HG03432 (cell line): Measurements from ENCODE around the gene UVRAG.

Source experiments
- ATAC-seq: cut with Tn5 transposase; IDR thresholded peaks from one replicate; pipeline ENCODE4 v1.9.1; 2021; ENCODE audit warnings: mild to moderate bottlenecking, moderate library complexity; ENCODE audit not compliant: unreplicated experiment

UVRAG gene

DNA sequence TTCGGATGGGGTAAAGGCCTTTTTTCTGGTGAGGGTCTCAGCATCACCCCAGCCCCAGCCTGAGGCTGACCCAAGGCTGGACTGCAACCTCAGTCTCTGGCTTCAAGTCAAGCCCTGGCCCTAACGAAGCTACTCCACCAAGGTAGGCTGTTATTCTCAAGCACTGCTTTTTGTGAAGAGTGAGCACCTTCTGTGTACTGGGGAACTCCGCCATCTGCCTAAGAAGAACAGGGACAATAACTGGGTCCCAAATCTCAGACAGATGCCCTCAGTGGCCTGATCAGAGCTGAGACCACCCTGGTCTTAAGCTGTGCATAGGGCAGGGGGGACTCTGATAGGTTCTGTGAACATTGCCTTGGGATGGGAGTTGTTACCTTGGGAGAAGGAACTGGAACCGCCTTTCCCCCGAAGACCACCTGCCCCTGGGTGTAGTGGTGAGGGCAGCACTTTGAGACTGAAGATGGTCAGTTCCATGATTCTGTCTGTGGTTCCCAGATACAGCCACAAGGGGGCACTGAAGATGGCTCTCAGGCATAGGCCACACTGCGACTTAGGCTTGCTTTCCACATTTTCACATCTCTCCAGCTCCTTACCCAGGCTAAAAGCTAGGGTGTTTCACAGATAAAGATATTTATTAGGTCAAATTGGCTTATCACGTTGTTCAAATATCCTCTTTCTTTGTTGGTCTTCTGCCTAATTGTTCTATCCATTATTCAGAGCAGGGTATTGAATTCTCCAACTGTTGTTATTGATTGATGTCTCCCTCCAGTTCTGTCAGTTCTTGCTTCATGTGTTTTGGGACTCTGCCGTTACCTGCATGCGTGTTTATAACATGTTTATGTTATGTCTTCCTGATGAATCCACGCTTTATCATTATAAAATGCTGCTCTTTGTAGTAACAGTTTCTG is 11.8 kb upstream of the UVRAG start:
- peak; percentile 74 for ATAC-seq

DNA sequence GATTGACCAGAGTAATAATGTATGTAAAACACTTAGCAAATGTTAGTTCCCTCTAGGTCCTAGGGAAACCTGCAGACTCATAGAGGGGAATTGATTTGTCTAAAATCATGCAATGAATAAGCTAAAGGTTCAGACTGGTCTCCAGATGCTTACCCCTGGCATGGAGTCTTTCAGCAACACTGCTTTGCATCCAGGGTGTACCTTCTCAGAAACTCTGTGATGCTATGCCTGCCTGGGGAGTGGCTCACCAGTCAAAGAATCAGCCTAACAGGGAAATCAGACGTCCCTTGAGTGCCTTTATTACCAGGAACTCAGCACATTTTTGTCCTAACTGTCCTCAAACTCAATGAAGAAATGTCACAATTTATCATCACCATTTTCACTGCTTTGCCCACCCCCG is 5.9 kb upstream of the UVRAG start:
- no peak for ATAC-seq

DNA sequence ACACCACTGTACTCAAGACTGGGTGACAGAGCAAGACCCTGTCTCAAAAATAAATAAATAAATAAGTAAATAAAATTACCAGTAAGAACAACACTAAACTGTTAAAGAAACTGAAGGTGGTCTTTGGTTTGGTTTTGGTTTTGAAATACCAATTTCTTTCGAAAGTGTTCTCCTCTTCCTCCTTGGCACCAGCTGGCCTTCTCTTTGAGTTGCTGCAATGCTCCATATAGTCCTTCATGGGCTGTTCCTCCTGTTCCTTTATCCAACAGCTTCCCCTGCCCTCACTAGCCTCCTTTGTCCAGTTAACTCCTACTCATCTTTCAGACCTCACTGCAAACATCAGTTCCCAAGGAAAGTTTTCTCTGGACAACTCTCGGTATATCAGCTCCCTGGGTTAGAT is 5.0 kb upstream of the UVRAG start:
- no peak for ATAC-seq

DNA sequence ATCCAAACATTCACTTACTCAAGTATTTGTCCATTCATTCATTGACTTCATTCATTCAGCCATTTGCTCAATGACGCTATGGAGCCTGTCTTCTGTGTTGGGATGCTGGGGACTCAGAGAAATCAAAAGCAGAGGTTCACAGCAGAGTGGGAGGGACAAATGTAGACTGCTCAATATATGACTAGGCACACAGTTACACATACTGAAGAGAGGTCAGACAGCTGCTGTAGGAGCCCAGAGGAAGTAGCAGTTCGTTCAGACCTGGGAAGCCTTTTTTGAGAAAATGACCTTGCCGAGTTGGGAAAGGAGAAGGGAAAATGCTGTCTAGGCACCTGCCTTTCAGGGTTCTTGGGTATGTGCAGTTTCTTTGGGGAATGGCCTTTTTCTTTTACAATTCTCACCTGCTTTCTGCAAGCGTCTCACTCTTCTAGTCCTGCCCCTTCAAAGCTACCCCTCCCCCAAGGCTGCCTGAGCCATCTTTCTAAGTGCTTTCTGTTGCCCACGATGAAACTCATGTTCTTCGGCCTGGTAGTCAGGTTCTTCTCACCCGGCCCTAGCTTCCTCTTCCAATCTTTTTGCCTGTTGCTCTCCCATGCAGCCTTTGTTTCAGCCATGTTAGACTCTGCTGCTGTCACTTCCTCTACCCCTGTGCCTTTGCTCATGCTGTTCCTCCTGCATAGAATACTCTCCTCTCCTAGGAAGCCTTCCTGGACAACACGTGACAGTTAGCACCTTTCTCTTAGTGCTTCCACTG is 4.2 kb upstream of the UVRAG start:
- ATAC-seq = no peak

DNA sequence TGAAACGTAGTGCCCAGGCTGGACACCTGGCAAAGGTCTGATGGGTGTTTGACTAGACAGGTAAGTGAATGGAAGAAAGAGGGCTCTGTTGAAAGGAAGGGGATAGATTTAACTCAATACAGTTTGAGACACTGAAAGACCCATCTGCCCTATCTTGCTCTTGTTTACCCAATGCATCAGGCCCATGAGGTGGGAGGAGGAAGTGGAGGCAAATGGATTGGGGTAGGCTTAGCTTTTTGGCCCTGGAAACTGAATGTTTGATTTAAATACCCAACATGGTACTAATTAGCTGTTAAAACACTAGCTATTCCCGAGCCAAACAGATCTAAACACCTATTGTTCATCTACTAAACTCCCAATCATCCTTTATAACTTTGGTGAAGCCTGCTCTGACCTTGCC is 3.5 kb upstream of the UVRAG start:
- no peak for ATAC-seq

DNA sequence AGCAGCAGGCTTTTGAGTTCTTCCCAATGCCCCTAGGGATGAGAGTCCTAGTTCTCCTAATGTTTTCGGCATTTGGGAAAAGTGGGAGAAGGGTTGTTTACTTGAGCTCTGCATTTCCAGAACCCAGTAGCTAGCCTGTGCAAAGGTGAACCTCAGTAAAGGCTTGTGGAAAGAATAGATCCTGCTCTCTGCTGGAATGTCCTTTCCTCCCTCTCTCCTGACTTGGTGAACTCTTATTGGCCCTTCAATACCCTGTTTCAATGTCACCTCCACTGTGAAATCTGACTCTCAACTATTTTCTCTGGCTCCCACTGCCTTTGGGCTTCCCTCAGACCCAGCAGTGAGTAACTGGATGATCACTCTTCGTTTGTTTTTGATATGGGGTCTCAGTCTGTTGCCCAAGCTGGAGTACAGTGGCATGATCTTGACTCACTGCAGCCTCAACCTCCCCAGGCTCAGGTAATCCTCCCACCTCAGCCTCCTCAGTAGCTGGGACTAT is 2.4 kb upstream of the UVRAG start:
- no peak for ATAC-seq

DNA sequence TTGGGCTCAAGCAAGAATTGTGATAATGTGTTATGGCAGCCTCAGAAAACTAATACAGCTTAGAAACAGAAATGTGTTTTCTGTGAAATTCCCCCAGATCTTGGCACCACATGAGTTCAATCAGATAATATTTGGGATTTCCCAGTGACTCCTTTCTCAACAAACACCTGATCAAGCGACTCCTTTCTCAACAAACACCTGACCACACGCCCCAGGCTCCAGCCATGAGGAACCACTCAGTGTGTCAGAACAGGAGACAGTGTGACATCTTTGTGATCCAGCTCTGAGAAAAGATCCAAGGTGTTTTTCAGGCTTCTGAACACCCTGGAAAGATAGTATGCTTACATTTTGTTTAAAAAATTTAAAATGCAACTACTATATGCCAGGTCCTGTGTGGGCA is 1.9 kb upstream of the UVRAG start:
- no peak for ATAC-seq

DNA sequence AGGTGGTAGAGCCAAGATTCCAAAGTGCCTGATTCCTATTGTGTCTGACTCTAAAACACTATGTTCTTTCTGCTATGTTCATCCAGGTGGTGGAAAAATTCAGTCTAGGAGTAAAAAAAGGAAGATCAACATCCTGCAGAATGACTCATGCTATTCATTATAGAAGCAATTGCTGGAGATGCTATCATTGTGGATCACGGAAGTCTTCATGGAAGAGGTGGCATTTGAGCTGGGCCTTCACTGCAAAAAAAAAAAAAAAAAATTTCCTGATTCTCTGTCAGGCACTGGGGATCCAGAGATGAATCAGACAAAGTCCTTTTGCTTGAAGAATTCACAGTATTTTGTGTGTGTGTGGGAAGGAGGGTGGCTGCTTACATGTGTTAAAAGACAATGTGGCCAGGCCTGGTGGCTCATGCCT is 1.4 kb upstream of the UVRAG start:
- no peak for ATAC-seq

DNA sequence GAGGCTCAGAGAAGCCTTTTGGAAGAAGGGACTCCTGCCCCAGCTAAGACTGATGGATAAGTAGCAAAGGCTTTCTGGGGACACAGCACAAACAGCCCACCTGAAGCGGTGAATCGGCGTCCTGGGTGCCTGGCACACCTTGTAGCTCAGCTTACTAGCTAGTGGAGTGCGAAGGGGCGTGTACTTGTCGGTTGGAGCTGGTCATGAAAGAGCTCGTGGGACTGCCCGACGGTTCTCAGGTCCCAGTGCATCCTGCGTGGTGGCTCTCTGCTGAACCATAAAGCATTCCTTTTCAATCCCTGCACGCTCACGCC is 690 bp upstream of the UVRAG start:
- peak; percentile 32 for ATAC-seq

DNA sequence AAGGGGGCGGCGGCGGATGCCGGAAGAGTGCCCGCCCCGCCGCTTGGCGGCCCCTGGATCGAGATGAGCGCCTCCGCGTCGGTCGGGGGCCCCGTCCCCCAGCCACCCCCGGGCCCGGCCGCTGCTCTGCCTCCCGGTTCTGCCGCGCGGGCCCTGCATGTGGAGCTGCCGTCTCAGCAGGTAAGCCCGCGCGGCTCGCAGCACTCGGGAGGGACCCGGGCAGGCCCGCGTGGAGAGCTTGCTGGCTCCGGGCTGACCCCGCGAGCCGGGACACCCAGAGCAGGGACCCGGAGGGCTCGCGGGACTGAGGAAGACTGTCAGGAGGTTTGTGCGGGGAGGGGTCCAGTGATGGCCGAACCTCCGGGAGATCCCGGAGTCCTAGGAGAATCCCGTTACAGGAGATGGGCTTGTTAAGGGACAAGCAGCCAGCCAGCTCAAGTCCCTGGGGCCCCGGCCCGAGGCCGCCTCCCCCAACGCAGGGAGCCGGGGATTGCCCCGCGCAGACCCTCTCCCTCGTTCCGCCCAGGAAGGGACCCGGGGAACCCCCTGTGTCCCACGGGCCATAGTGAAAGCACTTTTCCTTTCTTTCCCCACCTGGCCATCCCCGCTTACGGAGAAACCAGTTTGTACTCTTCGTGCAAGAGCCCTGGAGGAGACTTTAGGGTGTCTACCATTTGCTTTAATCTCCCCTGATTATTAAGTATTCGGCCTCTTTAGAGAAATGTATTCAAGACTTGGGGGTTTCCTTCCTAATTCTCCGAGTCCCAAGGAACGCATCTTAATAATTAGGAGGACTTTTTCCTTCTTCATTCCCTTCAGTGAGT is 547 bp downstream of the UVRAG start:
- ATAC-seq = peak; percentile 30

DNA sequence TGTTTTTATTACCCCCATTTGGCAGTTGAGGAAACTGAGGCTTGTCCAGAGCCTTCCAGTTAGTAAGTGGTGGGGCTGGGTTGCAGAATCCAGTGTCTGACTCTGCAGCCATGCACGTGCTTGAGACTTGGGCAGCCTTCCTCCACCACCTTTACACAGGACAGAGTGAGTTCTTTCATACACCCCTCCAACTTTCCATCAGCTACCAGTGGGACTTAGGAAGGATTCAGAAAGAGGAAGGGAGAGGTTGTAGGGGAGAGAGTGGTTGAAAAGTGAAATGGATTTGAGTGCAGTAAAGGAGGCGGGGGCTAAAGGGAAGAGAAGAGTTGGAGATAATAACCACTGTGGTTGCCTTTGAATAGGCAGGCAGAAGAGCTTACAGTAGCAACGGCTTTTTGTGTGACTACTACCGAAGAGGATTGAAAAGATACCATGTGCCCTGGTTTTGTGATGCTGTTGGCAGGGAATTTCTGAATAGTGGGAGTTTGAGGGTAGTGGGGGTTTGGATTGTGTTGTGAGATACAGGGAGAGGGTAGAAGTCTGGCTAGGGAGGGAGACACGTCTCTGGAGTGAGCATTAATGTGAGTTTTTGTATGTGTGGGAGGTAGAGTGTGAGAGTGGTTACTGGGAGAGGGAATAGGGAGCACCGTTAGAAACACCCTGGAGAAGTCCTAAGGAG is 1.7 kb downstream of the UVRAG start:
- ATAC-seq = no peak

DNA sequence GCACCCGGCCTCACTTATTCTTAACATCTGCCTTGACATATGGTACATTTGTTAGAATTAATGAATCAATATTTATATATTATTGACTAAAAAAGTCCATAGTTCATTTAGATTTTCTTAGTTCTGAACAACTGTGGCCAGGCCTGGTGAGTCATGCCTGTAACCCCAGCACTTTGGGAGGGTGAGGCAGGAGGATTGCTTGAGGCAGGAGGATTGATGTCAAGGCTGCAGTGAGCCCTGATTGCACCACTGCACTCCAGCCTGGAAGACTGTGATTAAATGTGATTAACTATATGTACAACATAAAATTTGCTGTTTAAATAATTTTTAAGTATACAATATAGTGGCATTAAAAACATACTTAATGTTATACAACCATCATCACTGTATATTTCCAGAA is 5.6 kb downstream of the UVRAG start:
- no peak for ATAC-seq

DNA sequence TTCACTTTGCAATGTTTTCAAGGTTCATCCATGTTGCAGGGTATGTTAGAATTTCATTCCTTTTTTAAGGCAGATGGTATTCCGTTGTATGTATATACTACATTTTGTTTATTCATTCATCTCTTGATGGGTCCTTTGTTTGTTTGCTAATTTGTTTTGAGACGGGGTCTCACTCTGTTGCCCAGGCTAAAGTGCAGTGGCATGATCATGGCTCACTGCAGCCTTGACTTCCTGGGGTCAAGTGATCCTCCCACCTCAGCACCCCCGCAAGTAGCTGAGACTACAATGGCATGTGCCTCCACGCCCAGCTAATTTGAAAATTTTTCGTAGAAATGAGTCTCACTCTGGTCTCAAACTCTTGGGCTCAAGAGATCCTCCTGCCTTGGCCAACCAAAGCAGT is 6.2 kb downstream of the UVRAG start:
- ATAC-seq = no peak

DNA sequence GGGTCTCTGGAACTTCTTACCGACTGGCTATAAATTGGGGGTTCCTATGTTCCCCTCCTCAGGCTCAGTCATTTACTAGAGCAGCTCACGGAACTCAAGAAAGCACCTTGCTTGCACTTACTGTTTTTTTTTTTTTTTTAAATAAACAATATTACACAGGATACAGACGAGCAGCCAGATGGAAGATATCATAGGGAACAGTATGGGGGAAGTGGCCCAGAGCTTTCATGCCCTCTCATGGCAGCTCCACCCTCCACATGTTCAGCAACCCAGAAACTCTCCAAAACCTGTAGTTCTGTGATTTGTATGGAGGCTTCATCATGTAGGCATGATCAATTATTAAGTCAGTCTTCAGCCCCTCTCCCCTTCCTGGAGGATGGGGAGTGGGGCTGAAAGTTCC is 7.5 kb downstream of the UVRAG start:
- no peak for ATAC-seq

DNA sequence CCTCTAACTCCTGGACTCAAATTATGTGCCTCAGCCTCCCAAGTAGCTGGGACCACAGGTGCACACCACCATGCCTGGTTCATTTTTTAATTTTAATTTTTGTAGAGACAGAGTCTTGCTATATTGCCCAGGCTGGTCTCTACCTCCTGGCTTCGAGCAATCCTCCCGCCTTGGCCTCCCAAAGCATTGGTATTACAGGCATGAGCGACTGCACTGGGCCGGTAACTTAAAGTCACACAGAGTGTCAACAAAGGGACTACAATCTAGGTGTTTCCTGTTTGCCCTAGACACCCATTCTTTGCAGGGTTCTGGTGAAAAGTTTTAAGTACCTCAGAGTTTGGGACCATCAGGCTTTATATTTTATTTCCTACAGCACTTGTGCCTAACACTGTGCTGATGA is 8.4 kb downstream of the UVRAG start:
- no peak for ATAC-seq

DNA sequence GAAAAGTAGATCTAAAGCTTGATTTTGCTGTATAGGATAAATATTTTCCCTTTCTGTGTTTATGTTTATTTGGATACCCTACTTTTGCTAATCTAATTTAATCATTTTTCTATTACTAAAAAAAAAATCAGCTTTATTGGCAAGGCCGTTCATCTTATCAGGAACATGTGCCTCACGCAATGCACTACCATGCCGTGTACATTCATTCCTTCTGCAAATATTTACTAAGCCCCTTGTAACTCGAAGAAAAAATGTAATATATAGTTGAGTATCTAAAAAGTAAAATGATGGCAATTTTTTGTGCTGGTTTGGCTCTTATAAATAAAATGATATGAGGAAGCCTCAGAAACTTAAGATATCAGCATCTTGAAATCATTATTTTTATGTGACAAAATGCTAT is 8.9 kb downstream of the UVRAG start:
- no peak for ATAC-seq

DNA sequence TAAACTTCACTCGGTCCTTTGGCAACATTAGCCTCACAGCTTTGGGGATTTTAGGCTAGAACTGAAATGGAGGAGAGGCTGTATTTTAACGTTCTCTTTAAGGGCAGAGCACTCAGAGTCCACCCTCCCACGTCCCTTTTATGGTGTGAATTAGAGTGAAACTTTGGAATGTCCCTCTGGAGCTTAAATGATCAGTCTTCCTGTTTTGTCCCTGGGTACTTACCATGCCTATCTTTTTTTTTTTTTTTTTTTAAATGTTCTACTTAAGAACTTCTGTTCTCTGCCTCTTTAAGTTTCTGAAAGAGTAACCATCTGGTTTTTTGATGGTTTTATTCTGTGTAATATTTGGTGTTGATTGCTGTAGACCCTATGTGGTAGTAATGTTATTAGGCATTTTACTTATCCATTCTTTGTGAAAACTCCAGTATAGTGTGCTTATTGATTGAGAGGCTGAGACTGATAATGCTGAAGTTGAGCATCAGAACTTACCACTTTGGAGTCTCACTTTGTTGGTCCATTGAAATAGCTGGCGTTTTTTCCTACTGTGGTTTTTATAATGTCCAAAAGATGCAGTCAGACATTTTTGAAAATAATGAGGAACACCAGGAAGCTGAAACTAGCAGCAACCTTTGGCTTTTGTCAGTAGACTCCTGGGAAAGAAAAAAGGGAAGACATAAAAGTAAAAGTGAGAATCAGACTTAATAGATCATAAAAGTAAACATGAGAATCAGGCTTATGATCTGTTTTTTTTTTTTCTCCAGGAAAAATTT is 11.6 kb downstream of the UVRAG start:
- ATAC-seq = no peak

DNA sequence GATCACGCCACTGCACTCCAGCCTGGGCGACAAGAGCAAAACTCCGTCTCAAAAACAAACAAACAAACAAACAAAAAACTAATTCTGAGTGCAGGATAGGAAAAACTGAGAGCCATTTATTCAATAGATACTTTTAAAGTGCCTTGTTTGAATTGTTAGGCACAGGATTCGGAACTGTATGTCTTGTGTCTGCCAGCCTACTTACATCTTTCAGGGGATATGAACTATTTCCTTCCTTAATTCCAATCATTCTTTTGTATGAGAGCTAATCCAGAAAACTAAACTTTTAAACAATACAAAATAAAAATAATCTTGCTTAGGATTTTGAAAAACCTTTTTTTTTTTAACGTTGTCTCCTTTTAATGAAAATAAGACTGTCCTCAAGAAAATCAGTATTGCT is 12.6 kb downstream of the UVRAG start:
- no peak for ATAC-seq

DNA sequence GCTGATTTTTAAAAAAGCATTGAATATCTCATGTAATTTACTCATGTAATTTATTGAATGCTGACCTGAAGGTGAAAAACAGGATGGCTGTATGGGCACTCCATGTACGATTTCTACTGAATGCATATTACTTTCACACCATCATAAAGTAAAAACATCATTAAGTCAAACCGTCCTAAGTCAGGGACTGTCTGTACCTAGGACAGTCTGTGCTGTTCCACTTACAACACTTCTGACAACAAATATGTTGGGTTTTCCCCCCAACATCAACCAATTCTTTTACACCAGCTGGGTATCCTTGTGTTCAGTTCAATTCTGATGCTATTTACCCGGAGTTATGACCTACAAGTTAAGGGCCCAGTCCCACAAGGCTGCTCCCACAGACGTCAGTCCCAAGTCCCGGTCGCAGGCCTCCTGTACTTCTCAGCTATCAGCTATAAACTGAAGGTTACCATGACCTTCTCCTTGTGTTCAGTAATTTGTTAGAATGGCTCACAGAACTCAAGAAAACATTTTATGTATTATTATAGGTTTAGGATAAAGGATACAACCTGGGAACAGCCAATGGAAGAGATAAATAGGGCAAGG is 17.0 kb downstream of the UVRAG start:
- ATAC-seq = no peak

DNA sequence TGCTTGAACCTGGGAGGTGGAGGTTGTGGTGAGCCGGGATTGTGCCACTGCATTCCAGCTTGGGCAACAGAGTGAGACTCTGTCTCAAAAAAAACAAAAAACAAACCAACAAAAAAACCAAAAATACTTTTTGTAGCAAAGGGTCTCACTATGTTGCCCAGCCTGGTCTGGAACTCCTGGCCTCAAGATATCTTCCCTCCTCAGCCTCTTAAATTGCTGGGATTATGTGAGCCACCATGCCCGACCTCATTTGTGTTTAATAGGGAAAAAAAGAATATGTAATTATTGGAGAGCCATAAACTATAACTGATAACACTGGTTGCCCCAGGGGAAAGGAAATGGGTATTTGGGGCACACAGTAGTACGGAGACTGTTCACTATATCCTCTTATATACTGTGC is 19.7 kb downstream of the UVRAG start:
- no peak for ATAC-seq
